CD14-positive monocyte (primary cell): ENCODE data around the gene DOCK4. TPM values are rescaled to one million over a fixed set of nuclear protein-coding genes. Genes with fewer than 3 reads are reported as not detected.

Experiments
- DNase-seq, 3 donors: peaks; one replicate each; pipeline ENCODE4 v3.0.0-alpha.2; 2011 to 2022
- H2AFZ ChIP-seq: 2 replicates; pipeline ENCODE4 v1.6.0; 2012; ENCODE audit warnings: mild to moderate bottlenecking, low read depth, low read length, inconsistent platforms; ENCODE audit not compliant: insufficient read depth, poor library complexity, severe bottlenecking
- H3K27ac ChIP-seq, 2 donors: 1 replicate in 1 of 2; 2 replicates in 1 of 2; pipeline ENCODE4 v1.5.1; 2012 to 2013; ENCODE audit warnings: low read length in 2 of 2, control low read depth in 1 of 2, inconsistent platforms in 1 of 2, low read depth in 1 of 2, mild to moderate bottlenecking in 1 of 2
- H3K27me3 ChIP-seq, 2 donors: one replicate each; pipeline versions ENCODE4 v1.6.0 to v1.6.1; 2011 to 2013; ENCODE audit warnings: low read length in 2 of 2; ENCODE audit not compliant: control insufficient read depth in 2 of 2, insufficient read depth in 2 of 2
- H3K36me3 ChIP-seq, 2 donors: replicated peaks in 1 of 2; 1 replicate in 1 of 2; 2 replicates in 1 of 2; pipeline versions ENCODE4 v1.5.1 to v1.6.1; 2012 to 2013; ENCODE audit warnings: low read length in 2 of 2, control low read depth in 1 of 2, inconsistent platforms in 1 of 2, mild to moderate bottlenecking in 1 of 2; ENCODE audit not compliant: insufficient read depth in 2 of 2, control insufficient read depth in 1 of 2
- H3K4me1 ChIP-seq, 2 donors: 1 replicate in 1 of 2; 2 replicates in 1 of 2; pipeline versions ENCODE4 v1.5.1 to v1.6.1; 2012 to 2013; ENCODE audit warnings: low read length in 2 of 2, control low read depth in 1 of 2, inconsistent platforms in 1 of 2, mild to moderate bottlenecking in 1 of 2, moderate library complexity in 1 of 2; ENCODE audit not compliant: insufficient read depth in 2 of 2, control insufficient read depth in 1 of 2
- H3K4me2 ChIP-seq: replicated peaks from 2 replicates; pipeline ENCODE3; 2012; ENCODE audit warnings: low read length, moderate library complexity, mild to moderate bottlenecking; ENCODE audit not compliant: poor library complexity, severe bottlenecking; ENCODE audit errors: extremely low read depth
- H3K4me3 ChIP-seq, 3 experiments: fragments of 200-600 bp in 1 of 3; sonication (generic) in 1 of 3; replicated peaks in 1 of 3; 1 replicate in 2 of 3; 2 replicates in 1 of 3; pipeline ENCODE4 v1.5.1; 2011 to 2013; ENCODE audit warnings: low read length in 3 of 3, mild to moderate bottlenecking in 3 of 3, control low read depth in 2 of 3, low read depth in 2 of 3, inconsistent platforms in 1 of 3, moderate library complexity in 1 of 3
- H3K79me2 ChIP-seq: 2 replicates; pipeline ENCODE4 v1.6.0; 2012; ENCODE audit warnings: mild to moderate bottlenecking, control low read depth, inconsistent platforms, low read length, moderate library complexity; ENCODE audit not compliant: insufficient read depth
- H3K9ac ChIP-seq: 2 replicates; pipeline ENCODE4 v1.6.0; 2017; ENCODE audit warnings: low read length, mild to moderate bottlenecking; ENCODE audit not compliant: insufficient read depth, poor library complexity, severe bottlenecking
- H3K9me3 ChIP-seq, 2 donors: replicated peaks in 1 of 2; 1 replicate in 1 of 2; 2 replicates in 1 of 2; pipeline versions ENCODE4 v1.5.1 to v1.6.1; 2012 to 2013; ENCODE audit warnings: low read length in 2 of 2, control low read depth in 1 of 2; ENCODE audit not compliant: control insufficient read depth in 1 of 2, insufficient read depth in 1 of 2
- H4K20me1 ChIP-seq: 2 replicates; pipeline ENCODE4 v1.6.0; 2012; ENCODE audit warnings: mild to moderate bottlenecking, low read length, control low read depth, moderate library complexity; ENCODE audit not compliant: insufficient read depth
- H3K27ac Mint-ChIP-seq, 7 donors: one replicate each; pipeline ENCODE4 v1.8.0; 2020; ENCODE audit warnings: mild to moderate bottlenecking in 7 of 7, mixed read lengths in 7 of 7, moderate library complexity in 6 of 7, inconsistent platforms in 2 of 7
- H3K27me3 Mint-ChIP-seq, 3 donors: one replicate each; pipeline ENCODE4 v1.8.0; 2021 to 2022; ENCODE audit warnings: low read depth in 3 of 3, mild to moderate bottlenecking in 3 of 3, mixed read lengths in 3 of 3, moderate library complexity in 3 of 3, inconsistent platforms in 1 of 3
- H3K36me3 Mint-ChIP-seq, 2 donors: one replicate each; pipeline ENCODE4 v1.8.0; 2020; ENCODE audit warnings: mixed read lengths in 2 of 2, inconsistent platforms in 1 of 2, mild to moderate bottlenecking in 1 of 2
- H3K4me1 Mint-ChIP-seq: one replicate; pipeline ENCODE4 v1.8.0; 2020; ENCODE audit warnings: mild to moderate bottlenecking, mixed read lengths
- H3K4me3 Mint-ChIP-seq, 2 donors: one replicate each; pipeline ENCODE4 v1.8.0; 2020; ENCODE audit warnings: mild to moderate bottlenecking in 2 of 2, mixed read lengths in 2 of 2, moderate library complexity in 1 of 2
- H3K9me3 Mint-ChIP-seq, 7 donors: one replicate each; pipeline ENCODE4 v1.8.0; 2020 to 2022; ENCODE audit warnings: mixed read lengths in 7 of 7, mild to moderate bottlenecking in 6 of 7, moderate library complexity in 6 of 7, inconsistent platforms in 2 of 7
- WGBS: methylation state at CpG from one replicate; pipeline ENCODE4 v1.1.5; 2013; ENCODE audit warnings: missing lambda C conversion rate; ENCODE audit not compliant: insufficient coverage; 5-methylcytosine and 5-hydroxymethylcytosine counted together
- intact Hi-C, 2 donors: fragments of 100-400 bp; cut with micrococcal nuclease; formaldehyde crosslinking; loops; one replicate each; pipeline versions ENCODE4 v1.15.0 to v1.15.1; 2023
- polyA plus RNA-seq, 3 donors: library from polyadenylated mRNA; depleted of rRNA in 1 of 3; unstranded in 2 of 3; stranded (reverse) in 1 of 3; fragments of 300-500 nt in 2 of 3; fragments of >200 nt in 1 of 3; fragmentation: Illumina TruSeq in 2 of 3; gene quantifications; 1 replicate in 2 of 3; 2 replicates in 1 of 3; pipeline ENCODE4 v1.2.3, GENCODE V29; 2012 to 2021
- TF ChIP-seq, protein P1 (sequence below): fragments of 200-600 bp; IDR thresholded peaks from one replicate; pipeline ENCODE4 v1.8.0; 2022; ENCODE audit warnings: antibody characterized with exemption, mild to moderate bottlenecking

Gene DOCK4
- polyA plus RNA-seq, 3 donors: 1.3 to 5.0 (median 2.7) TPM

DNA sequence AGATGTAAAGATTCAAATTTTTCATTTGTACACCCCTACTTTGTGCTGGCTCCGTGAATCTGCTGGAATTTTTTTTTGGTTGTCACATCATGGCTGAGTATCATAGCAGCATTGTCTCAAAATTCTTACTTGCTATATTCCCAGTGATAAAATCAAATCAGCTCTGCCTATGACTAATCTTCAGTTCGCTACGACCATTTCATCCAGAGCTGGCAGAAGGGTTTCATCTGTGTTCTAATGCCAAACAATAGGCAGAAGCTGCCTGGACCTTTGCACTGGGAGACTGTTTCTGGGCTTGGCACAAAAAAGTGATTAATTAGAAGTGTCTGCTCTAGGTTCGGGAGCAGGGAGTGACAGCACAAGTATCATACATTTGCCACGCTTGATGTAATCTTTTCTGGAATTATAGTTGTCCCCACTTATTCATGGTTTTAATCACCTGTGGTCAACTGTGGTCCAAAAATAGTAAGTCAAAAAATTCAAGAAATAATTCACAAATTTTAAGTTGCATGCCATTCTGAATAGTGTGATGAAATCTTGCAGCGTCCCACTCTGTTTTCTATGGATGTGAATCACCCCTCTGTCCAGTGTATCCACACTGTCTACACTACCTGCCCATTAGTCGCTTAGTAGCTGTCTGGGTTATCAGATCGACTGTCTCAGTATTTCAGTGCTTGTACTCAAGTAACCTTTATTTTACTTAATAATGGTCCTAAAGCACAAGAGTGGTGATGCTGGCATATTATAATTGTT is 523.4 kb downstream of the DOCK4 start:
- intact Hi-C loops: no loop called here
- Histone ChIP-seq H2AFZ (no peak overlapping the region), H3K79me2 (no peaks in the 10 kb centered on the region), H3K4me2 (no peak overlapping the region), H3K9me3 (no peaks in the 10 kb centered on the region), H3K4me1 (no peaks in the 10 kb centered on the region), H3K36me3 (no peaks in the 10 kb centered on the region), H4K20me1 (no peaks in the 10 kb centered on the region), H3K27ac (no peak overlapping the region), H3K27me3 (no peaks in the 10 kb centered on the region), H3K9ac (no peak overlapping the region), H3K4me3 (no peak overlapping the region)
- no peaks in the 10 kb centered on the region for H3K36me3 Mint-ChIP-seq
- no peaks in the 10 kb centered on the region for H3K27me3 Mint-ChIP-seq
- DNase-seq: no peak
- no peaks in the 10 kb centered on the region for H3K4me1 Mint-ChIP-seq
- no peak overlapping the region for H3K27ac Mint-ChIP-seq
- H3K4me3 Mint-ChIP-seq: no peak overlapping the region
- 94% methylated on average over 2 of the region's 8 CpGs for WGBS
- peaks cover 2 to 14% (median 6%) of the 10 kb centered on the region in 7 donors for H3K9me3 Mint-ChIP-seq
- TF ChIP-seq, protein P1, sequence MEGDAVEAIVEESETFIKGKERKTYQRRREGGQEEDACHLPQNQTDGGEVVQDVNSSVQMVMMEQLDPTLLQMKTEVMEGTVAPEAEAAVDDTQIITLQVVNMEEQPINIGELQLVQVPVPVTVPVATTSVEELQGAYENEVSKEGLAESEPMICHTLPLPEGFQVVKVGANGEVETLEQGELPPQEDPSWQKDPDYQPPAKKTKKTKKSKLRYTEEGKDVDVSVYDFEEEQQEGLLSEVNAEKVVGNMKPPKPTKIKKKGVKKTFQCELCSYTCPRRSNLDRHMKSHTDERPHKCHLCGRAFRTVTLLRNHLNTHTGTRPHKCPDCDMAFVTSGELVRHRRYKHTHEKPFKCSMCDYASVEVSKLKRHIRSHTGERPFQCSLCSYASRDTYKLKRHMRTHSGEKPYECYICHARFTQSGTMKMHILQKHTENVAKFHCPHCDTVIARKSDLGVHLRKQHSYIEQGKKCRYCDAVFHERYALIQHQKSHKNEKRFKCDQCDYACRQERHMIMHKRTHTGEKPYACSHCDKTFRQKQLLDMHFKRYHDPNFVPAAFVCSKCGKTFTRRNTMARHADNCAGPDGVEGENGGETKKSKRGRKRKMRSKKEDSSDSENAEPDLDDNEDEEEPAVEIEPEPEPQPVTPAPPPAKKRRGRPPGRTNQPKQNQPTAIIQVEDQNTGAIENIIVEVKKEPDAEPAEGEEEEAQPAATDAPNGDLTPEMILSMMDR: no peak

DNA sequence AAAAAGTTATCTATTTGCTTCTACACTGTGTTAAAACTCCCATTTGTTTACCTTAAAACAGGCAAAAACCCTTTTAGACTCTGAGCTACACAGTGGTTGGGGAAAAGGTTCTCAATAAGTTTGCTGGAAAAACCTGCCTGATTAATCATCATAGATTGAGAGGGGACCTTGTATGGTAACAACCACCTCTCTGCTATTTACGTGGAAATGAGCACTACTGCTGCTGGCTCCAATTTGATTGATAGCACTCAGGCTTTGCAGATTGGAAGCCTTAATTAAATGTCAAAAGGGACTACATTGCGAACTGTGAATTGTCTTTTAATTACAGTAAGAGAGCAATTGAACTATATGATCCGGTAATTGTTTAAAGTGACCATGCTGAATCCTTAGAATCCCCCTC is 525.0 kb downstream of the DOCK4 start:
- Histone ChIP-seq H3K4me1 (no peaks in the 10 kb centered on the region), H4K20me1 (no peaks in the 10 kb centered on the region), H3K9ac (no peak overlapping the region), H3K79me2 (no peaks in the 10 kb centered on the region), H3K27me3 (no peaks in the 10 kb centered on the region), H2AFZ (no peak overlapping the region), H3K4me3 (no peak overlapping the region), H3K27ac (no peak overlapping the region), H3K4me2 (no peak overlapping the region), H3K36me3 (no peaks in the 10 kb centered on the region), H3K9me3 (no peaks in the 10 kb centered on the region)
- intact Hi-C loops: no loop called here
- H3K4me1 Mint-ChIP-seq: no peaks in the 10 kb centered on the region
- H3K9me3 Mint-ChIP-seq: peaks cover 0 to 6% (median under 1%) of the 10 kb centered on the region in 7 donors
- no peaks in the 10 kb centered on the region for H3K27me3 Mint-ChIP-seq
- WGBS: 90% methylated on average over 2 of the region's 3 CpGs
- H3K27ac Mint-ChIP-seq: no peak overlapping the region
- no peak for DNase-seq
- no peaks in the 10 kb centered on the region for H3K36me3 Mint-ChIP-seq
- H3K4me3 Mint-ChIP-seq: no peak overlapping the region
- TF ChIP-seq, protein P1: no peak
